GM23338 (cell line): ENCODE results near the gene PEBP1. TPM values are rescaled to one million over a fixed set of nuclear protein-coding genes. Genes with fewer than 3 reads are reported as not detected.

ENCODE experiments used
- ATAC-seq: fragments of 200-7000 bp; cut with Tn5 transposase; 3 replicates; pipeline ENCODE4 v1.9.1; 2020
- DNase-seq: peaks from one replicate; pipeline ENCODE4 v3.0.0-alpha.2; 2015; ENCODE audit warnings: low spot score
- H2AFZ ChIP-seq: fragments of 200-600 bp; sonication (generic); 2 replicates; pipeline ENCODE4 v1.8.0; 2016; ENCODE audit warnings: antibody characterized with exemption, mild to moderate bottlenecking, moderate library complexity
- H3F3A ChIP-seq: fragments of 200-600 bp; sonication (generic); replicated peaks from 2 replicates; pipeline ENCODE4 v1.8.0; 2017; ENCODE audit warnings: antibody characterized with exemption, mixed run types, low read depth
- H3K27ac ChIP-seq: fragments of 200-600 bp; sonication (generic); 2 replicates; pipeline ENCODE4 v1.6.1; 2016; ENCODE audit warnings: low read depth
- H3K27me3 ChIP-seq: fragments of 200-600 bp; sonication (generic); 2 replicates; pipeline ENCODE4 v1.8.0; 2016; ENCODE audit warnings: mild to moderate bottlenecking, mixed run types, moderate library complexity; ENCODE audit not compliant: insufficient read depth
- H3K36me3 ChIP-seq: fragments of 200-600 bp; sonication (generic); 2 replicates; pipeline ENCODE4 v1.8.0; 2016; ENCODE audit warnings: mild to moderate bottlenecking; ENCODE audit not compliant: insufficient read depth
- H3K4me1 ChIP-seq: fragments of 200-600 bp; sonication (generic); 2 replicates; pipeline ENCODE4 v1.8.0; 2016; ENCODE audit warnings: mild to moderate bottlenecking, moderate library complexity; ENCODE audit not compliant: insufficient read depth
- H3K4me2 ChIP-seq: fragments of 200-600 bp; sonication (generic); 2 replicates; pipeline ENCODE4 v1.7.1; 2017; ENCODE audit warnings: mixed run types
- H3K4me3 ChIP-seq: fragments of 200-600 bp; sonication (generic); 2 replicates; pipeline ENCODE4 v1.6.1; 2016; ENCODE audit warnings: mixed run types
- H3K79me2 ChIP-seq: fragments of 200-600 bp; sonication (generic); replicated peaks from 2 replicates; pipeline ENCODE4 v1.8.0; 2017; ENCODE audit warnings: mild to moderate bottlenecking; ENCODE audit not compliant: insufficient read depth
- H3K9me2 ChIP-seq: fragments of 200-600 bp; sonication (generic); 2 replicates; pipeline ENCODE4 v1.8.0; 2017; ENCODE audit not compliant: insufficient read depth
- H4K20me1 ChIP-seq: fragments of 200-600 bp; sonication (generic); replicated peaks from 2 replicates; pipeline ENCODE4 v1.8.0; 2017; ENCODE audit warnings: mild to moderate bottlenecking; ENCODE audit not compliant: insufficient read depth
- H3K27ac Mint-ChIP-seq: 2 replicates; pipeline ENCODE4 v1.8.0; 2020; ENCODE audit warnings: inconsistent platforms, mild to moderate bottlenecking, moderate library complexity, mixed read lengths
- H3K27me3 Mint-ChIP-seq: 3 replicates; pipeline ENCODE4 v1.8.0; 2022; ENCODE audit warnings: low read depth, mild to moderate bottlenecking, moderate library complexity, mixed read lengths, inconsistent platforms; ENCODE audit not compliant: insufficient read depth, poor library complexity
- H3K36me3 Mint-ChIP-seq: 3 replicates; pipeline ENCODE4 v1.8.0; 2021; ENCODE audit warnings: low read depth, mild to moderate bottlenecking, inconsistent platforms, moderate library complexity, mixed read lengths
- H3K4me1 Mint-ChIP-seq: 3 replicates; pipeline ENCODE4 v1.8.0; 2020; ENCODE audit warnings: mild to moderate bottlenecking, inconsistent platforms, mixed read lengths
- H3K4me3 Mint-ChIP-seq: 3 replicates; pipeline ENCODE4 v1.8.0; 2021; ENCODE audit warnings: moderate library complexity, mild to moderate bottlenecking, inconsistent platforms, mixed read lengths
- H3K9me3 Mint-ChIP-seq: 3 replicates; pipeline ENCODE4 v1.8.0; 2020; ENCODE audit warnings: moderate library complexity, mild to moderate bottlenecking, inconsistent platforms, mixed read lengths
- CREB1 ChIP-seq: fragments of 250-450 bp; sonication (Bioruptor Pico); IDR thresholded peaks from 2 replicates; pipeline ENCODE4 v1.5.0; 2020; ENCODE audit warnings: low read depth, mild to moderate bottlenecking, moderate library complexity
- EZH2phosphoT487 ChIP-seq: fragments of 200-600 bp; sonication (generic); IDR thresholded peaks from one replicate; pipeline ENCODE4 v1.8.1; 2018; ENCODE audit warnings: antibody characterized with exemption; ENCODE audit not compliant: unreplicated experiment
- JUNB ChIP-seq: IDR thresholded peaks from one replicate; pipeline ENCODE4 v1.6.1; 2016; ENCODE audit warnings: antibody characterized with exemption; ENCODE audit not compliant: unreplicated experiment
- NANOG ChIP-seq: IDR thresholded peaks from 2 replicates; pipeline ENCODE4 v1.6.1; 2016; ENCODE audit warnings: antibody characterized with exemption, borderline replicate concordance
- POLR2AphosphoS5 ChIP-seq: IDR thresholded peaks from 2 replicates; pipeline ENCODE4 v1.6.1; 2016; ENCODE audit warnings: antibody characterized with exemption, low read depth
- STAT1 ChIP-seq: IDR thresholded peaks from one replicate; pipeline ENCODE4 v1.6.1; 2016; ENCODE audit warnings: antibody characterized with exemption; ENCODE audit not compliant: unreplicated experiment
- ZNF114 ChIP-seq: fragments of 250-450 bp; sonication (Bioruptor Pico); IDR thresholded peaks from 2 replicates; pipeline ENCODE4 v1.5.0; 2020; ENCODE audit warnings: mild to moderate bottlenecking, moderate library complexity
- ZNF331 ChIP-seq: fragments of 250-450 bp; sonication (Bioruptor Pico); IDR thresholded peaks from 2 replicates; pipeline ENCODE4 v1.5.0; 2020; ENCODE audit warnings: low read depth, mild to moderate bottlenecking, moderate library complexity
- polyA plus RNA-seq: library from polyadenylated mRNA; unstranded; fragments of >200 nt; fragmentation: Nextera tagmentation; extraction: Ambion mirVana; gene quantifications from 2 replicates; pipeline ENCODE4 v1.2.1, GENCODE V29; 2016
- total RNA-seq: library from RNA; depleted of rRNA; stranded (reverse); fragments of >200 nt; shearing (Covaris generic); gene quantifications from 2 replicates; pipeline ENCODE4 v1.2.3, GENCODE V29; 2014
- TF ChIP-seq, protein P1 (sequence below): IDR thresholded peaks from 2 replicates; pipeline ENCODE4 v1.6.1; 2016; ENCODE audit warnings: antibody characterized with exemption
- TF ChIP-seq, protein P2 (sequence below): IDR thresholded peaks from one replicate; pipeline ENCODE4 v1.6.1; 2018; ENCODE audit warnings: antibody characterized with exemption; ENCODE audit not compliant: unreplicated experiment
- TF ChIP-seq, protein P3 (sequence below), 2 experiments: fragments of 200-600 bp in 1 of 2; sonication (generic) in 1 of 2; conservative IDR thresholded peaks; 2 replicates each; pipeline versions ENCODE4 v1.5.1 to v1.6.1; 2016 to 2017; ENCODE audit warnings: antibody characterized with exemption in 2 of 2, low read depth in 2 of 2, mild to moderate bottlenecking in 2 of 2, moderate library complexity in 1 of 2

PEBP1 gene
- total and polyA plus RNA-seq, 2 experiments from 2014 or later: 442 to 844 TPM

DNA sequence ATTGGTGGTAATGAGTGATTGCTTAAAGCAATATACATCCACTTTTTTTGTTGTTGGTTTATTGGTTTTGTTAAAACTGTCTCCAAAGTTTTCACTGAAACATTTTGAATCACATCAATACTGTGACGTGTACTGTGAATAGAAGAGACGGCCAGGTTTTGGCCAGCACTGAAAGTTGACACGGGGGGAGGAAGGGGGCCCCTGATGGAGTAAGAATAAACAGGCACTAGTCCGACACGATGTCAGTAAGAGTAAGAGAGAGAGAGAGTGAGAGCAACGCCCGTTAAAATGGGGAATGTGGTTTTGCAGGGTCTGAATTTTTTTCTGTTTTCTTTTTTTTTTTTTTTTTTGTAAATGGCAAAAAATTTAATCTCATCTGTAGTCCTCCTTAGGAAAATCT lies 14.7 kb downstream of the PEBP1 start:
- no peaks in the 10 kb centered on the region for H3K27me3 ChIP-seq
- TF ChIP-seq EZH2phosphoT487: no peak
- TF ChIP-seq ZNF331 (CRISPR knock-in tag): no peak
- TF ChIP-seq CREB1 (CRISPR knock-in tag): no peak
- Mint-ChIP-seq H3K27ac (no peak overlapping the region; the same call in 1 of the 2 replicates), H3K27me3 (peaks cover 3% of the 10 kb centered on the region), H3K9me3 (no peaks in the 10 kb centered on the region), H3K4me1 (no peaks in the 10 kb centered on the region; the same call in 2 of the 3 replicates), H3K36me3 (peaks cover 27% of the 10 kb centered on the region), H3K4me3 (no peak overlapping the region)
- H3K4me2 ChIP-seq: no peak overlapping the region
- H3K9me2 ChIP-seq: no peaks in the 10 kb centered on the region
- DNase-seq: no peak
- H3K4me3 ChIP-seq: no peak overlapping the region
- H3K4me1 ChIP-seq: no peaks in the 10 kb centered on the region
- peaks cover 10% of the 10 kb centered on the region; the same call in 1 of the 2 replicates for H4K20me1 ChIP-seq
- H3K79me2 ChIP-seq: no peaks in the 10 kb centered on the region
- no peak for ATAC-seq
- H2AFZ ChIP-seq: no peak overlapping the region
- H3K27ac ChIP-seq: no peak overlapping the region
- peaks cover 13% of the 10 kb centered on the region for H3K36me3 ChIP-seq
- H3F3A ChIP-seq: peaks cover 14% of the 10 kb centered on the region; the same call in 1 of the 2 replicates

DNA sequence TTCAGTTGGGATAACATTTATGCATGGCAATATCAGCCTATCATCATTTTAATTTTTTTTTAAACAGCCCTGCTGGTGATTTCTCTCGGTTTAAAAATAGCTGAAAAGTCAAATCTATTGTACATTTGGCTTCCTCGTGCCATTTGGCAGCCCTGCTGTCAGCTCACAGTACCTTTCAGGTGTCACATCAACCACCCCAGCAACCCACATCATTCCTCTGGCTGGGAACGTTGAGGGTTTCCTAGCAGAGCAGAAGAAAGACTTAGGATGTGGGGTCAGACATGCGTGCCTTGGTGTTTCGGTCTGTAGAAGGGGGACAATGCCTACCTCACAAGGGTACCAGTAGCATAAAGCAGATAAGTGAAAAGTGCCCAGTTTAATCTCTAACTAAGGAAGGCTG lies 15.8 kb downstream of the PEBP1 start:
- no peaks in the 10 kb centered on the region; the same call in 2 of the 3 replicates for H3K4me1 Mint-ChIP-seq
- Histone ChIP-seq H3K27me3 (no peaks in the 10 kb centered on the region), H3K79me2 (no peaks in the 10 kb centered on the region), H3K4me1 (no peaks in the 10 kb centered on the region), H3K4me2 (no peak overlapping the region), H4K20me1 (peaks cover 10% of the 10 kb centered on the region; the same call in 1 of the 2 replicates), H3K36me3 (0 out of 2 replicates have a peak, but pooled peaks cover 4% of the 10 kb centered on the region), H2AFZ (no peak overlapping the region), H3K27ac (peak overlapping the region; percentile 55; the same call in 1 of the 2 replicates), H3K9me2 (no peaks in the 10 kb centered on the region), H3K4me3 (no peak overlapping the region), H3F3A (peaks cover 8% of the 10 kb centered on the region; the same call in 1 of the 2 replicates)
- no peak overlapping the region for H3K27ac Mint-ChIP-seq
- H3K36me3 Mint-ChIP-seq: peaks cover 20% of the 10 kb centered on the region
- ATAC-seq (no peak), DNase-seq (no peak)
- no peak overlapping the region for H3K4me3 Mint-ChIP-seq
- H3K27me3 Mint-ChIP-seq: peaks cover 3% of the 10 kb centered on the region
- no peaks in the 10 kb centered on the region for H3K9me3 Mint-ChIP-seq
- no peak for TF ChIP-seq ZNF114 (CRISPR knock-in tag)
- no peak for TF ChIP-seq ZNF331 (CRISPR knock-in tag)
- no peak for TF ChIP-seq STAT1
- TF ChIP-seq JUNB: no peak
- no peak for TF ChIP-seq CREB1 (CRISPR knock-in tag)
- no peak for TF ChIP-seq POLR2AphosphoS5
- no peak for TF ChIP-seq NANOG
- no peak for TF ChIP-seq EZH2phosphoT487
- TF ChIP-seq, protein P1, sequence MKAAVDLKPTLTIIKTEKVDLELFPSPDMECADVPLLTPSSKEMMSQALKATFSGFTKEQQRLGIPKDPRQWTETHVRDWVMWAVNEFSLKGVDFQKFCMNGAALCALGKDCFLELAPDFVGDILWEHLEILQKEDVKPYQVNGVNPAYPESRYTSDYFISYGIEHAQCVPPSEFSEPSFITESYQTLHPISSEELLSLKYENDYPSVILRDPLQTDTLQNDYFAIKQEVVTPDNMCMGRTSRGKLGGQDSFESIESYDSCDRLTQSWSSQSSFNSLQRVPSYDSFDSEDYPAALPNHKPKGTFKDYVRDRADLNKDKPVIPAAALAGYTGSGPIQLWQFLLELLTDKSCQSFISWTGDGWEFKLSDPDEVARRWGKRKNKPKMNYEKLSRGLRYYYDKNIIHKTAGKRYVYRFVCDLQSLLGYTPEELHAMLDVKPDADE: no peak
- TF ChIP-seq, protein P2, sequence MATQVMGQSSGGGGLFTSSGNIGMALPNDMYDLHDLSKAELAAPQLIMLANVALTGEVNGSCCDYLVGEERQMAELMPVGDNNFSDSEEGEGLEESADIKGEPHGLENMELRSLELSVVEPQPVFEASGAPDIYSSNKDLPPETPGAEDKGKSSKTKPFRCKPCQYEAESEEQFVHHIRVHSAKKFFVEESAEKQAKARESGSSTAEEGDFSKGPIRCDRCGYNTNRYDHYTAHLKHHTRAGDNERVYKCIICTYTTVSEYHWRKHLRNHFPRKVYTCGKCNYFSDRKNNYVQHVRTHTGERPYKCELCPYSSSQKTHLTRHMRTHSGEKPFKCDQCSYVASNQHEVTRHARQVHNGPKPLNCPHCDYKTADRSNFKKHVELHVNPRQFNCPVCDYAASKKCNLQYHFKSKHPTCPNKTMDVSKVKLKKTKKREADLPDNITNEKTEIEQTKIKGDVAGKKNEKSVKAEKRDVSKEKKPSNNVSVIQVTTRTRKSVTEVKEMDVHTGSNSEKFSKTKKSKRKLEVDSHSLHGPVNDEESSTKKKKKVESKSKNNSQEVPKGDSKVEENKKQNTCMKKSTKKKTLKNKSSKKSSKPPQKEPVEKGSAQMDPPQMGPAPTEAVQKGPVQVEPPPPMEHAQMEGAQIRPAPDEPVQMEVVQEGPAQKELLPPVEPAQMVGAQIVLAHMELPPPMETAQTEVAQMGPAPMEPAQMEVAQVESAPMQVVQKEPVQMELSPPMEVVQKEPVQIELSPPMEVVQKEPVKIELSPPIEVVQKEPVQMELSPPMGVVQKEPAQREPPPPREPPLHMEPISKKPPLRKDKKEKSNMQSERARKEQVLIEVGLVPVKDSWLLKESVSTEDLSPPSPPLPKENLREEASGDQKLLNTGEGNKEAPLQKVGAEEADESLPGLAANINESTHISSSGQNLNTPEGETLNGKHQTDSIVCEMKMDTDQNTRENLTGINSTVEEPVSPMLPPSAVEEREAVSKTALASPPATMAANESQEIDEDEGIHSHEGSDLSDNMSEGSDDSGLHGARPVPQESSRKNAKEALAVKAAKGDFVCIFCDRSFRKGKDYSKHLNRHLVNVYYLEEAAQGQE: no peak
- TF ChIP-seq, protein P3, sequence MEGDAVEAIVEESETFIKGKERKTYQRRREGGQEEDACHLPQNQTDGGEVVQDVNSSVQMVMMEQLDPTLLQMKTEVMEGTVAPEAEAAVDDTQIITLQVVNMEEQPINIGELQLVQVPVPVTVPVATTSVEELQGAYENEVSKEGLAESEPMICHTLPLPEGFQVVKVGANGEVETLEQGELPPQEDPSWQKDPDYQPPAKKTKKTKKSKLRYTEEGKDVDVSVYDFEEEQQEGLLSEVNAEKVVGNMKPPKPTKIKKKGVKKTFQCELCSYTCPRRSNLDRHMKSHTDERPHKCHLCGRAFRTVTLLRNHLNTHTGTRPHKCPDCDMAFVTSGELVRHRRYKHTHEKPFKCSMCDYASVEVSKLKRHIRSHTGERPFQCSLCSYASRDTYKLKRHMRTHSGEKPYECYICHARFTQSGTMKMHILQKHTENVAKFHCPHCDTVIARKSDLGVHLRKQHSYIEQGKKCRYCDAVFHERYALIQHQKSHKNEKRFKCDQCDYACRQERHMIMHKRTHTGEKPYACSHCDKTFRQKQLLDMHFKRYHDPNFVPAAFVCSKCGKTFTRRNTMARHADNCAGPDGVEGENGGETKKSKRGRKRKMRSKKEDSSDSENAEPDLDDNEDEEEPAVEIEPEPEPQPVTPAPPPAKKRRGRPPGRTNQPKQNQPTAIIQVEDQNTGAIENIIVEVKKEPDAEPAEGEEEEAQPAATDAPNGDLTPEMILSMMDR (conservative IDR thresholded peaks at IDR 0.05; ENCODE audit: low read depth in 2 of 2): no peak
